ENCODE data around the gene PLEKHA7. TPM values are rescaled to one million over a fixed set of nuclear protein-coding genes. Genes with fewer than 3 reads are reported as not detected.

PLEKHA7 gene
- total and polyA plus RNA-seq, 2 of the 8 experiments (the other 6 are each of a cell fraction or from before 2014, with no cell fraction given) = 11.4 to 25.6 TPM

DNA sequence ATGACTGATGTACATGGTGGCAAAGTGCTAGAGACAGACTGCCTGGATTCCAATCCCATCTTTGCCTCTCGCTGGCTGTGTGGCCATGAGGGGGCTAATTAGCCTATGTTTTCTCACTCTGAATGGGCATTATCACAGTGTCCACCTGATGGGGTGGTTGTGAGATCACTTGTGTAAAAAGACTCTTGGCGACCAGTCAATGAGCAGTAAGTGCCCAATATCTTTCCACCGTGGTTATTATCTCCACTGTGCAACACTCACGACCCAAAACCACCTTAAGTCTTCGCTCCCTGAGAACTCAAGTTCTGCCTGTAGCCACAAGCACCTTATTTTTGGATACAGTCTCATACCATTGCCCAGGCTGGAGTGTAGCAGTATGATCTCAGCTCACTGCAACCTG, 52.1 kb downstream of the PLEKHA7 start (continued):
- TF ChIP-seq, protein P1, sequence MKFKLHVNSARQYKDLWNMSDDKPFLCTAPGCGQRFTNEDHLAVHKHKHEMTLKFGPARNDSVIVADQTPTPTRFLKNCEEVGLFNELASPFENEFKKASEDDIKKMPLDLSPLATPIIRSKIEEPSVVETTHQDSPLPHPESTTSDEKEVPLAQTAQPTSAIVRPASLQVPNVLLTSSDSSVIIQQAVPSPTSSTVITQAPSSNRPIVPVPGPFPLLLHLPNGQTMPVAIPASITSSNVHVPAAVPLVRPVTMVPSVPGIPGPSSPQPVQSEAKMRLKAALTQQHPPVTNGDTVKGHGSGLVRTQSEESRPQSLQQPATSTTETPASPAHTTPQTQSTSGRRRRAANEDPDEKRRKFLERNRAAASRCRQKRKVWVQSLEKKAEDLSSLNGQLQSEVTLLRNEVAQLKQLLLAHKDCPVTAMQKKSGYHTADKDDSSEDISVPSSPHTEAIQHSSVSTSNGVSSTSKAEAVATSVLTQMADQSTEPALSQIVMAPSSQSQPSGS (IDR thresholded peaks at IDR 0.05; ENCODE audit: low read length) = no peak
